HG03342 (cell line): ENCODE data around the gene SHROOM3.

Experiments
- ATAC-seq: cut with Tn5 transposase; IDR thresholded peaks from one replicate; pipeline ENCODE4 v1.9.1; 2021; ENCODE audit warnings: mild to moderate bottlenecking, moderate library complexity; ENCODE audit not compliant: unreplicated experiment

The SHROOM3 gene

DNA sequence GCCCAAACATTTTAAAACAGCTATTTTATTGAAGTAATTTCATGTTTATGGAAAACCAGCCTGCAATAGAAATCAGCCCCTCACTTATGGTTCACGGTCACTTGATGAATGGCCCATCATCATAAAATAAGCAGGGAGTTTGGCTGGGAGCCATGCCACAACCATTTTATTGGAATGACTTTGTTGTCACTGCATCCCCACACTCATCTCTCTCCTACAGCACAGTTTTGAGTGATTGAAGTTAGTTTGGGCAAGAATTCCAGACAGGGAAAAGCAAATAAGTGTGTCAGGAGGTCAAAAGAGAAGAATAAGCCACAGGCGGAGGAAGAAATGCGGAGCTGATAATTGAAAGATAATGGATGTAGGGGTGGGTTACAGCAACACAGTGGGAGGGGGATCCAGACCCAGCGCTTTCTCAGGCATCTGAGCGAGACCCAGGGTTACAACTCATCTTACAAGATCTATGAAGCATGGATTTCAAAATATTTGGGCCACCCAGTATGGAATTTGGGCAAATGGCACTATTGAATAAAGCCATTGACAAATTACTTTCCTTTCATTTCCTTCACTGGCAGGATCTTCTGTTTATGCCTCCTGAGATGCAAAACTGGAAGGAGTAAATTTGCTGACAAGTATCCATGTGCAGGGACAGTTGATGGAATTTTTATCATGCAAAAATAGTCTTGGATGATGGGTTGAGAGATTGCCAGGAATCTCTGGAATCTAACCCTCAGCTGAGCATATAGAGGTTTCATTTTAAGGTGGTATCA lies 100.8 kb downstream of the SHROOM3 start:
- ATAC-seq, result no peak

DNA sequence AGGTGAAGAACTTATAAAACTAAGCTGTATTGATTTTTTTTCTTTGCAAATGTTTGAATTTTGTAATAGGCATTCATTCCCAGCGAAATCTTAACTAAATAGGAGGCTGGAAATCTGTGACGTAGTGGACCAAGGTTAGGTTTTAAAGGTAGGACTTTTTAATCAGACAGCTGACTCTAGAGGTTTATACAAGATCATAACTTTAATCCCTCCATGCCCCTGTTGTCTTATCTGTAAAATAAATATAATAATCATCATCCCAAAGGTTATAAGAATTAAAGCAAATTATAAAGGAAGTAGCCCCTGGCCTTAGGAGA lies 101.3 kb downstream of the SHROOM3 start:
- ATAC-seq, result no peak

GRCh38 chr4:76538296-76538695 lies 103.3 kb downstream of the SHROOM3 start:
- ATAC-seq, result no peak

- no peak for ATAC-seq
Measured at GRCh38 chr4:76539979-76540378, 105.0 kb downstream of the SHROOM3 start.

GRCh38 chr4:76540486-76540885 lies 105.5 kb downstream of the SHROOM3 start:
- no peak for ATAC-seq

DNA sequence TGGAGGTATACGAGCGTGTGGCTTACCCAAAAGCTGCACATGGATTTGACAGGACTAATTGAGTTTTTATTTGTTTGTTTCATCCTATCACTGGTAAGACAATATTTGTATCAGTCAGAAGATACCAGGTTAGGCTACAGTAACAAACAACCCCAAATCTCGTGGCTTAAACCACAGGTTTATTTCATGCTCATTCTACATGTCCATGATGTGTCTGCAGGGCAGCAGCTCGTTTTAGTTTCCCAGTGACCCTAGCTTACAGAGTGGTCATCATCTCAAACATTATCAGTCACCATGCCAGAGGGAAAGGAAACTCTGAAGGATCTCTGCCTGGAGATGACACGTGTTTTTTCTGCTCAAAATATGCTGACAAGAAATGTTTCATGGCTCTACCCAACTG lies 108.3 kb downstream of the SHROOM3 start:
- ATAC-seq, result no peak

DNA sequence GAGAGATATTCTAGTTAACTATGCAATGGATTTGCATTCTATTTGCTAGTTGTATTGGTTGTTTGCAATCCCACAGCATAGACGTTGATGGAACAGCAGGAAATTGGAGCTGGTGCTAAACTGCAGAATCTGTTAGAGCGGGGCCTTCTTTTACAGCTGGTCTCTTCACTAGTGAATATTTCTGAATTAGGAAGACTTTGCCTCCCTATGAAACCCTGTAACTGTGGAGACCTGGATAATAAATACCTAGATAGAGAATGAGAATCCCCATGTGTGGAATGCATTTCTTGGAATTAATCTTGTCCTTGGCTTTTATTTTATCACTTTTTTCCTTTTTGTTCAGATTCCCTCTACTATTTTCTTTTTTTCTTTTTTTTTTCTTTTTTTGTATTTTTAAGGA lies 109.7 kb downstream of the SHROOM3 start:
- no peak for ATAC-seq

- ATAC-seq, result no peak
Measured at GRCh38 chr4:76545226-76545884, 110.3 kb downstream of the SHROOM3 start.

DNA sequence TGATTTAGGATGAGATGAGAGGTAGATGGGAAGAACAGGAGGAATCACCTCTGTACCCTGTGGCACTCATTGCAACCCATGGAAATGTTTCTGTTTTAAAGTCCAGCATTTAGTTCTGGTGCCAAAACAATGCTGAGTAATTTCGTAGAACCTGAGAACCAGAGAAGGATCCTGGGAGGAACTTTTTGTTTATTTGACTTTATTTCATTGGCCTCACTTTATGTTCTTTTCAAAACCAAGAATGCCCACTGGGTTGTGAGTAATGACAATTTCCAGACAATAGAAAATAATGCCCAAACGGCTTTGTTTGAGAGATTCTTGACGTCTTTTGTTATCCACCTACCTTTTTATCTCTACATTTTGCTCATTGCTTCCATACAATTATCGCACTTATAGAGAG lies 111.3 kb downstream of the SHROOM3 start:
- ATAC-seq, result no peak

DNA sequence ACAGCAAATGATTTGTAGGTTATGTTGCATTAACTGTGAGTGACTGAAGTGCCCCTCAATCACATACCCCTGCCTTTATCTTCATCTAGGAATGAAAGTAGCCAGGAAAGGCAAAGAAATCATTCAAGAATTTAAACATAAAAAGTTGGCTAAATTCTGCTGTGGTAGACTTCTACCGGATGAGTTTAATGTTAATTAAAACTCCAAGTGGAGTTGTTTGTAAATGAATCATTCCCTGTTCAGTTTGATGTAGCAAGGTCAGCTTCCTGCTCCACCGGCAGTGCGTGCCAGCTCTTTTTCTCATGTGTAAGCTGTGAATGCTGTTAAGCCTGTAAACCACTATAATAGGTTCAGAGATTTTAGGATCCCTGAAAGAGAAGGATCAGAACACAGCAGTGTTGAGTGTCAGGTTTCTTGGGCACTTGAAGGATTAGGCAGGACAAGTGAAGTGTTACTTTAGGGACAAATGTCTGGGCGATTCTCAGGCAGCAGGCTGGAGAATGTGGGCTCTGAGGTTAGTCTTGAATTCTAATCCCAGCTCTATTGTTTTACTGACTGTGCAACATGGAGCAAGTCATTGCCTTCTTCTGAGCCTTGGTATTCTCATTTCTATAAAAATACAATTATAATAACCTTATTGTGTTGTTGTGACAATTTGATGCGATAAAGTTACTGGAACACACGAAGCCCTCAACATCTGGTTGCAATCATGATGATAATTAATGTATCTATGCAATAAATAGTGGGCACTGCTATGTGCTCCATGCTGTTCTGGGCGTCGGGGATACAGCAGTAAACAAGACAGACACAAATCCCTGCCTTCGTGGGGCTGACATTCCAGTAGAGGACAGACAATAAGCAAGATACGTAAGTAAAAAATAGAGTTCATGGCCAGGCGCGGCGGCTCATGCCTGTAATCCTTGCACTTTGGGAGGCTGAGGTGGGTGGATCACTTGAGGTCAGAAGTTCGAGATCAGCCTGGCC lies 112.0 kb downstream of the SHROOM3 start:
- no peak for ATAC-seq

- ATAC-seq, result no peak
Measured at GRCh38 chr4:76548704-76549103, 113.7 kb downstream of the SHROOM3 start.

- no peak for ATAC-seq
Measured at GRCh38 chr4:76549765-76550164, 114.7 kb downstream of the SHROOM3 start.

DNA sequence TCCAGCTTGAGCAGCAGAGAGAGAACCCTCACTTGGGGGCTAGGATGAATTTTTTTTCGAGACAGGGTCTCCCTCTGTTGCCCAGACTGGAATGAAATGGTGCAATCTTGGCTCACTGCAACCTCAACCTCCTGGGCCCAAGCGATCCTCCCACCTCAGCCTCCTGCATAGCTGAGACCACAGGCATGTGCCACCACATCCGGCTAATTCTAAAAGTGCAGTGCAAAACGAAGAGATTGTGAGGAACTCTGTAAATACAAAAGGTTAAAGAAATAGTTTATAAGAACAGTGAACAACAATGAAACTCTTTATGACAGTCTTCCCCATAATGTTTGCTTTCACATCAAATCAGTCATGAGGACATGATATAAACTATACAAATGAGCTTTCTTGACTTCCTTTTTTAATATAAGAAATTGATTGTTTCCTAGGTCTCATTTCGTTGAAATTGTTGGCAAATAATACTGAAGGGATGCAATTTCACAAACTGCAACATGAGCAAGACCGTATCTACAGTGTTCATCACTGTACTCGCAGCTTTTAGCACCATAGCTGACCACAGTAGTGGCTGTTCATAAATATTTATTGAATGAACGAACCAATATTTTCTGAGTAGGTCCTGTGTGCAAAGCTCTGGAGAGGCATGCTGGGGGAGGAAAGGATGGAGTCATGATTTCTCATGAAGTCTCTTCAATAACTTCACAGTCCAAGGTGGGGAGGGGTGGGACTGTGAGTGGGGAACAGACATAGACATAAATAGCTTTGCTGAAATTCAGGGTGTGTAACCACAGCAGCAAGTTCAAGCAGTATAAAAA lies 116.1 kb downstream of the SHROOM3 start:
- no peak for ATAC-seq

GRCh38 chr4:76554630-76555029 lies 119.6 kb downstream of the SHROOM3 start:
- ATAC-seq, result no peak

DNA sequence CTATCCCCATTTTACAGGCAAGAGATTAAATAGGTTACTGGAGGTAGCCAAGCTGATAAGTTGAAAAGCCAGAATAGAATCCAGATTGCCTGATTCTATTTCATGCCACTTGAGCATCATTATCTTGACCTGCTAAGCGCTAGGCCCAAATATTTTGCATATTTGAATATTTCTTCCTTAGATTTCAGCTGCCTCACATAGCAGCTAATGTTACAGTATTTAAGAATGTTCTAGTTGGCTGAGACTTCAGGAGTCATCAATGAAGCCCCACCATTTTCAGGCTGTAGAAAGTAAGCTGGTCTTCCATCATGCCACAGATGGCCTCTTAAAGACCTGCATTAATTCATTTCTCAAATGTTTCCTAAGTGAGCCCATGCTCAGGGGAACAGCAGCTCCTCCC lies 121.4 kb downstream of the SHROOM3 start:
- no peak for ATAC-seq

DNA sequence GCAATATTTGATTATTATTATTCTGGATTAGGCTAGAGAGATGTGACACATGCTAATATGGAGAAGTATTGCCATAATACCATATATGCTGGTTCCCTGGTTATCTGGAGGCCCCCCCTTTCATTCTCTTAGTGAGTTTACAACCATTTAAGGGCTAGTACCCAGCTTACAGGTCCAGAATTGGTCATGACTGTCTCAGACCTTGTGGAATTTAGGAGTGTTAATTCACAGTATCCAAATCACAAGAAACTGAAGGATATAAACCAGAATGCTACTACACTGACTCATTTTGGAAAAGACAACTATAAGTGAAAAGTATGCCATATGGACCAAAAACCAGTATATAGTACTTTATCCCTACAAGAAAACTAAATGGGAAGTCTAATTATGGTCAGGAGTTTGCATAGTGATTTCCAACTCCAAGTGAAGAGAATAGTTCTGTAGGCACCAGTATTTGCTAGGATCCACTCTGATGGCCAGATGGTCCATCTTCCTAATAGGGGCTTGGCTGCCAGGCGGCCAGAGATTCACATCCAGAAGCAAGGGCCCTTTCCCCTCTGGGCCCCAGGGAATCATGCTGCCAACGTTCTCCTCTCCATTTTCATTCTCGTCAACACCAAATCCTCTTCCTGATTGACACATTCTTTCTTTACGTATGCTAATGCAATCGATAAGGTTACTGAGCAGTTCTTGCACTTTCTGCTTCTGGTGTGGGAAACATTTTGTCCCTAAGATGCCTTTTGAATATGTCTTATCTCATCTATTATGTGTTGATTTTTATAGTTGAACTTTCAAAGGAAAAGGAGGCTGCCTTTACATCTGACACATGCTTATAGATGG lies 123.6 kb downstream of the SHROOM3 start:
- no peak for ATAC-seq

GRCh38 chr4:76559236-76560071 lies 124.4 kb downstream of the SHROOM3 start:
- ATAC-seq, result no peak

- ATAC-seq, result no peak
Measured at GRCh38 chr4:76562161-76562560, 127.1 kb downstream of the SHROOM3 start.
